SK-N-SH (cell line): ENCODE data around the gene TRIM8.

Experiments
- EP300 ChIP-seq, 2 experiments: IDR thresholded peaks; 2 replicates each; pipeline versions ENCODE4 v1.4.0 to v1.6.1; 2012; ENCODE audit warnings: borderline replicate concordance in 1 of 2, low read depth in 1 of 2, low read length in 1 of 2
- EZH2phosphoT487 ChIP-seq: fragments of 200-600 bp; sonication (generic); IDR thresholded peaks from 2 replicates; pipeline ENCODE4 v1.6.1; 2017; ENCODE audit warnings: low read depth, mixed run types, mild to moderate bottlenecking, antibody characterized with exemption, moderate library complexity, borderline replicate concordance
- GATA2 ChIP-seq: sonication (generic); formaldehyde crosslinking; IDR thresholded peaks from 2 replicates; pipeline ENCODE4 v1.5.0; 2020; ENCODE audit warnings: mild to moderate bottlenecking, missing genetic modification reagents
- SIN3A ChIP-seq: IDR thresholded peaks from 2 replicates; pipeline ENCODE4 v1.6.1; 2012; ENCODE audit warnings: low read depth, mild to moderate bottlenecking, low read length, moderate library complexity, borderline replicate concordance
- TAF1 ChIP-seq: IDR thresholded peaks from 2 replicates; pipeline ENCODE4 v1.6.1; 2012; ENCODE audit warnings: low read depth, mild to moderate bottlenecking, low read length, moderate library complexity, borderline replicate concordance
- TF ChIP-seq, protein P1 (sequence below): fragments of 200-600 bp; sonication (generic); IDR thresholded peaks from 2 replicates; pipeline ENCODE4 v1.6.1; 2017; ENCODE audit warnings: antibody characterized with exemption, mild to moderate bottlenecking, moderate library complexity
- TF ChIP-seq, protein P2 (sequence below): fragments of 150-350 bp; IDR thresholded peaks from 2 replicates; pipeline ENCODE4 v1.6.1; 2017; ENCODE audit warnings: antibody characterized with exemption, low read length, low read depth, borderline replicate concordance
- TF ChIP-seq, protein P3 (sequence below): IDR thresholded peaks from 2 replicates; pipeline ENCODE4 v1.6.1; 2012; ENCODE audit warnings: mild to moderate bottlenecking, low read depth, low read length, moderate library complexity
- TF ChIP-seq, protein P4 (sequence below): IDR thresholded peaks from 2 replicates; pipeline ENCODE4 v1.4.0; 2012; ENCODE audit warnings: low read depth, borderline replicate concordance

DNA sequence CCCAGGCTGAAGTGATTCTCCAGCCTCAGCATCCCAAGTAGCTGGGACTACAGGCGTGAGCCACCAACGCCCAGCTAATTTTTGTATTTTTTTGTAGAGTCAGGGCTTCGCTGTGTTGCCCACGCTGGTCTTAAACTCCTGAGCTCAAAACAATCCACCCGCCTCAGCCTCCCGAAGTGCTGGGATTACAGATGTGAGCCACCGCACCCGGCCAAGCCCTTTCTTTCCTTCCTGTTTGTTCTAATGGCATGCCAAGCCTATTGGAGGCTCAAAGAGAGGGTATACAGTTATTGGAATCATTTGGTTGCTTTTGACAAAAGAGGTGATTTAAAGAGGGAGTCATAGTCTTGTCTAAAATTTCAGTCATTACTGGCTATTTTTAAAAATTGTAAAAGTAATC is 46.0 kb upstream of the TRIM8 start:
- no peak for TF ChIP-seq EP300 (IDR thresholded peaks at IDR 0.05; ENCODE audit: borderline replicate concordance in 1 of 2, low read depth in 1 of 2, low read length in 1 of 2)
- TF ChIP-seq, protein P1, sequence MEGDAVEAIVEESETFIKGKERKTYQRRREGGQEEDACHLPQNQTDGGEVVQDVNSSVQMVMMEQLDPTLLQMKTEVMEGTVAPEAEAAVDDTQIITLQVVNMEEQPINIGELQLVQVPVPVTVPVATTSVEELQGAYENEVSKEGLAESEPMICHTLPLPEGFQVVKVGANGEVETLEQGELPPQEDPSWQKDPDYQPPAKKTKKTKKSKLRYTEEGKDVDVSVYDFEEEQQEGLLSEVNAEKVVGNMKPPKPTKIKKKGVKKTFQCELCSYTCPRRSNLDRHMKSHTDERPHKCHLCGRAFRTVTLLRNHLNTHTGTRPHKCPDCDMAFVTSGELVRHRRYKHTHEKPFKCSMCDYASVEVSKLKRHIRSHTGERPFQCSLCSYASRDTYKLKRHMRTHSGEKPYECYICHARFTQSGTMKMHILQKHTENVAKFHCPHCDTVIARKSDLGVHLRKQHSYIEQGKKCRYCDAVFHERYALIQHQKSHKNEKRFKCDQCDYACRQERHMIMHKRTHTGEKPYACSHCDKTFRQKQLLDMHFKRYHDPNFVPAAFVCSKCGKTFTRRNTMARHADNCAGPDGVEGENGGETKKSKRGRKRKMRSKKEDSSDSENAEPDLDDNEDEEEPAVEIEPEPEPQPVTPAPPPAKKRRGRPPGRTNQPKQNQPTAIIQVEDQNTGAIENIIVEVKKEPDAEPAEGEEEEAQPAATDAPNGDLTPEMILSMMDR: no peak
- TF ChIP-seq SIN3A: no peak
- TF ChIP-seq TAF1: no peak
- TF ChIP-seq EZH2phosphoT487: no peak
- TF ChIP-seq GATA2: no peak
- TF ChIP-seq, protein P2, sequence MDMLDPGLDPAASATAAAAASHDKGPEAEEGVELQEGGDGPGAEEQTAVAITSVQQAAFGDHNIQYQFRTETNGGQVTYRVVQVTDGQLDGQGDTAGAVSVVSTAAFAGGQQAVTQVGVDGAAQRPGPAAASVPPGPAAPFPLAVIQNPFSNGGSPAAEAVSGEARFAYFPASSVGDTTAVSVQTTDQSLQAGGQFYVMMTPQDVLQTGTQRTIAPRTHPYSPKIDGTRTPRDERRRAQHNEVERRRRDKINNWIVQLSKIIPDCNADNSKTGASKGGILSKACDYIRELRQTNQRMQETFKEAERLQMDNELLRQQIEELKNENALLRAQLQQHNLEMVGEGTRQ: no peak
- TF ChIP-seq, protein P3, sequence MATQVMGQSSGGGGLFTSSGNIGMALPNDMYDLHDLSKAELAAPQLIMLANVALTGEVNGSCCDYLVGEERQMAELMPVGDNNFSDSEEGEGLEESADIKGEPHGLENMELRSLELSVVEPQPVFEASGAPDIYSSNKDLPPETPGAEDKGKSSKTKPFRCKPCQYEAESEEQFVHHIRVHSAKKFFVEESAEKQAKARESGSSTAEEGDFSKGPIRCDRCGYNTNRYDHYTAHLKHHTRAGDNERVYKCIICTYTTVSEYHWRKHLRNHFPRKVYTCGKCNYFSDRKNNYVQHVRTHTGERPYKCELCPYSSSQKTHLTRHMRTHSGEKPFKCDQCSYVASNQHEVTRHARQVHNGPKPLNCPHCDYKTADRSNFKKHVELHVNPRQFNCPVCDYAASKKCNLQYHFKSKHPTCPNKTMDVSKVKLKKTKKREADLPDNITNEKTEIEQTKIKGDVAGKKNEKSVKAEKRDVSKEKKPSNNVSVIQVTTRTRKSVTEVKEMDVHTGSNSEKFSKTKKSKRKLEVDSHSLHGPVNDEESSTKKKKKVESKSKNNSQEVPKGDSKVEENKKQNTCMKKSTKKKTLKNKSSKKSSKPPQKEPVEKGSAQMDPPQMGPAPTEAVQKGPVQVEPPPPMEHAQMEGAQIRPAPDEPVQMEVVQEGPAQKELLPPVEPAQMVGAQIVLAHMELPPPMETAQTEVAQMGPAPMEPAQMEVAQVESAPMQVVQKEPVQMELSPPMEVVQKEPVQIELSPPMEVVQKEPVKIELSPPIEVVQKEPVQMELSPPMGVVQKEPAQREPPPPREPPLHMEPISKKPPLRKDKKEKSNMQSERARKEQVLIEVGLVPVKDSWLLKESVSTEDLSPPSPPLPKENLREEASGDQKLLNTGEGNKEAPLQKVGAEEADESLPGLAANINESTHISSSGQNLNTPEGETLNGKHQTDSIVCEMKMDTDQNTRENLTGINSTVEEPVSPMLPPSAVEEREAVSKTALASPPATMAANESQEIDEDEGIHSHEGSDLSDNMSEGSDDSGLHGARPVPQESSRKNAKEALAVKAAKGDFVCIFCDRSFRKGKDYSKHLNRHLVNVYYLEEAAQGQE: no peak
- TF ChIP-seq, protein P4, sequence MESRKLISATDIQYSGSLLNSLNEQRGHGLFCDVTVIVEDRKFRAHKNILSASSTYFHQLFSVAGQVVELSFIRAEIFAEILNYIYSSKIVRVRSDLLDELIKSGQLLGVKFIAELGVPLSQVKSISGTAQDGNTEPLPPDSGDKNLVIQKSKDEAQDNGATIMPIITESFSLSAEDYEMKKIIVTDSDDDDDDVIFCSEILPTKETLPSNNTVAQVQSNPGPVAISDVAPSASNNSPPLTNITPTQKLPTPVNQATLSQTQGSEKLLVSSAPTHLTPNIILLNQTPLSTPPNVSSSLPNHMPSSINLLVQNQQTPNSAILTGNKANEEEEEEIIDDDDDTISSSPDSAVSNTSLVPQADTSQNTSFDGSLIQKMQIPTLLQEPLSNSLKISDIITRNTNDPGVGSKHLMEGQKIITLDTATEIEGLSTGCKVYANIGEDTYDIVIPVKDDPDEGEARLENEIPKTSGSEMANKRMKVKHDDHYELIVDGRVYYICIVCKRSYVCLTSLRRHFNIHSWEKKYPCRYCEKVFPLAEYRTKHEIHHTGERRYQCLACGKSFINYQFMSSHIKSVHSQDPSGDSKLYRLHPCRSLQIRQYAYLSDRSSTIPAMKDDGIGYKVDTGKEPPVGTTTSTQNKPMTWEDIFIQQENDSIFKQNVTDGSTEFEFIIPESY: no peak
